ENCODE results near the gene SAA1.
"Not testable (repeated sequence)": the region's sequence is repeated elsewhere in the genome, so short reads cannot be mapped to it uniquely, and the experiment has no call there.

- not testable (repeated sequence) for TF ChIP-seq POLR2A, CTCF (IDR thresholded peaks at IDR 0.05)
These were observed 18.9 kb upstream of the SAA1 start for GRCh38 chr11:18247191-18247581.

Data from ovary (tissue), 3 donors.